Pancreas (tissue), 10 donors: ENCODE results near the gene TNFRSF14. TPM values are rescaled to one million over a fixed set of nuclear protein-coding genes. Genes with fewer than 3 reads are reported as not detected.

Source experiments
- ATAC-seq, 4 donors: fragments of 200-7000 bp; cut with Tn5 transposase; one replicate each; pipeline versions ENCODE4 v1.8.0 to v1.9.1; 2020; ENCODE audit warnings: mild to moderate bottlenecking in 4 of 4, moderate library complexity in 4 of 4
- DNase-seq, 6 donors: peaks; one replicate each; pipeline ENCODE4 v3.0.0-alpha.2; 2020
- FAIRE-seq: peaks from 2 replicates; lab custom pipeline; 2012; peaks lifted over from hg19 to GRCh38; lab: Jason Lieb, UNC
- H3K27ac ChIP-seq, 4 donors: fragments of 200-600 bp; sonication (generic); 1 replicate in 3 of 4; 2 replicates in 1 of 4; pipeline versions ENCODE4 v1.5.0 to v1.8.0; 2020
- H3K27me3 ChIP-seq, 4 donors: fragments of 200-600 bp; one replicate each; pipeline ENCODE4 v1.8.0; 2021
- H3K36me3 ChIP-seq, 3 donors: fragments of 200-600 bp; sonication (generic) in 1 of 3; one replicate each; pipeline versions ENCODE4 v1.5.0 to v1.8.0; 2020 to 2021
- H3K4me1 ChIP-seq, 3 donors: fragments of 200-600 bp; one replicate each; pipeline ENCODE4 v1.8.0; 2021
- H3K4me3 ChIP-seq, 4 donors: fragments of 200-600 bp; sonication (generic) in 2 of 4; one replicate each; pipeline versions ENCODE4 v1.5.0 to v1.8.0; 2020 to 2021
- H3K9me3 ChIP-seq, 4 donors: fragments of 200-600 bp; one replicate each; pipeline ENCODE4 v1.8.0; 2021
- CTCF ChIP-seq, 4 donors: fragments of 200-600 bp; sonication (generic) in 3 of 4; IDR thresholded peaks; one replicate each; pipeline versions ENCODE4 v1.5.0 to v1.8.0; 2021; ENCODE audit warnings: antibody characterized with exemption in 4 of 4
- WGBS, 2 donors: extraction: QIAGEN DNeasy Blood & Tissue Kit; methylation state at CpG; one replicate each; pipeline ENCODE4 v1.1.7; 2013; 5-methylcytosine and 5-hydroxymethylcytosine counted together
- intact Hi-C, 3 donors: fragments of 100-400 bp; cut with DNase I; formaldehyde crosslinking; loops; one replicate each; pipeline versions ENCODE4 v1.11.1 to v1.14.2; 2022
- polyA plus RNA-seq, 2 donors: library from polyadenylated mRNA; stranded (reverse); fragments of 200-250 nt; gene quantifications; one replicate each; pipeline ENCODE4 v1.2.3, GENCODE V29; 2013
- total RNA-seq, 6 donors: library from RNA; stranded (reverse); fragmentation: NEBNext Ultra II Directional in 4 of 6; extraction: Animal tissue kit (Norgen Biotek cat#: 25700) in 4 of 6; gene quantifications; one replicate each; pipeline versions ENCODE4 v1.2.1 to v1.2.4, GENCODE V29; 2021 to 2023
- donor health status: healthy with polysubstance abuse.
- donor health status: DM: no; HTN: no; CAD: no; lungs with moderate emphysema.
- donor health status: DM: no; HTN: no; CAD: no.
- donor health status: control.
- donor health status: control.
- donor health status: Bipolar disorder and iron deficiency.
- donor health status: DM: yes; HTN: yes; CAD: no.
- donor health status: DM: no; HTN: no; CAD: no.
- donor health status: DM: no; HTN: no; CAD: no.
- donor health status: DM: yes; HTN: yes; CAD: no.

TNFRSF14 gene
- total and polyA plus RNA-seq, 8 donors = 10.3 to 124 (median 24.9) TPM

- TF ChIP-seq CTCF (IDR thresholded peaks at IDR 0.05) = no peak
- DNase-seq (no peak), ATAC-seq (no peak), FAIRE-seq (no peak)
- intact Hi-C loops = no loop called here
- no peak overlapping the region for H3K4me3 ChIP-seq
- no peaks in the 10 kb centered on the region for H3K9me3 ChIP-seq
- H3K27me3 ChIP-seq = peaks cover 0 to 3% (median 0%) of the 10 kb centered on the region in 4 donors
- no peaks in the 10 kb centered on the region for H3K36me3 ChIP-seq
- 85 to 86% methylated on average over 4 of the region's 4 CpGs for WGBS, 2 donors
- H3K4me1 ChIP-seq = peaks cover 12 to 39% (median 23%) of the 10 kb centered on the region in 3 donors
- H3K27ac ChIP-seq = no peak overlapping the region
Measured at GRCh38 chr1:2527556-2527860, 28.7 kb upstream of the TNFRSF14 start.

- peaks cover 12 to 39% (median 23%) of the 10 kb centered on the region in 3 donors for H3K4me1 ChIP-seq
- no peak overlapping the region for H3K4me3 ChIP-seq
- intact Hi-C loops = no loop called here
Measured at GRCh38 chr1:2528016-2528415, 28.2 kb upstream of the TNFRSF14 start.

GRCh38 chr1:2528611-2528965 is 27.6 kb upstream of the TNFRSF14 start:
- H3K4me3 ChIP-seq = no peak overlapping the region
- peaks cover 12 to 39% (median 23%) of the 10 kb centered on the region in 3 donors for H3K4me1 ChIP-seq
- WGBS, 2 donors = 68% methylated on average over 10 of the region's 10 CpGs
- no peaks in the 10 kb centered on the region for H3K36me3 ChIP-seq
- no peaks in the 10 kb centered on the region for H3K9me3 ChIP-seq
- no peak overlapping the region for H3K27ac ChIP-seq
- DNase-seq (no peak), FAIRE-seq (no peak), ATAC-seq (no peak)
- TF ChIP-seq CTCF (IDR thresholded peaks at IDR 0.05) = no peak
- peaks cover 0 to 3% (median 0%) of the 10 kb centered on the region in 4 donors for H3K27me3 ChIP-seq
- intact Hi-C loops = no loop called here

More at GRCh38 chr1:2528016-2528415, 28.2 kb upstream of the TNFRSF14 start:
- no peak for FAIRE-seq
- no peak for ATAC-seq
- 28 to 34% methylated on average over 12 of the region's 12 CpGs for WGBS, 2 donors
- Histone ChIP-seq H3K27ac (no peak overlapping the region), H3K27me3 (peaks cover 0 to 3% (median 0%) of the 10 kb centered on the region in 4 donors), H3K9me3 (no peaks in the 10 kb centered on the region), H3K36me3 (no peaks in the 10 kb centered on the region)
- DNase-seq = peak in 3 of 6 donors; percentile 44 to 81 (median 58)
- no peak for TF ChIP-seq CTCF (IDR thresholded peaks at IDR 0.05)

GRCh38 chr1:2528966-2529783 is 27.0 kb upstream of the TNFRSF14 start:
- Histone ChIP-seq H3K27me3 (peaks cover 0 to 3% (median 0%) of the 10 kb centered on the region in 4 donors), H3K4me3 (peak overlapping the region in 2 of 4 donors; percentile 20 to 36), H3K27ac (no peak overlapping the region), H3K36me3 (no peaks in the 10 kb centered on the region), H3K4me1 (peaks cover 12 to 36% (median 23%) of the 10 kb centered on the region in 3 donors), H3K9me3 (no peaks in the 10 kb centered on the region)
- ATAC-seq (peak in 2 of 4 donors; percentile 9 to 21), DNase-seq (peak in 2 of 6 donors; percentile 36 to 74), FAIRE-seq (no peak)
- TF ChIP-seq CTCF (IDR thresholded peaks at IDR 0.05) = no peak
- intact Hi-C loops = no loop called here
- 10 to 23% methylated on average over 40 to 84 of the region's 84 CpGs for WGBS, 2 donors
